HG03175 (cell line): Measurements from ENCODE around the gene KAZN.
"Not testable (repeated sequence)": the region's sequence is repeated elsewhere in the genome, so short reads cannot be mapped to it uniquely, and the experiment has no call there.

Experiments
- ATAC-seq: cut with Tn5 transposase; IDR thresholded peaks from one replicate; pipeline ENCODE4 v1.9.1; 2021; ENCODE audit warnings: mild to moderate bottlenecking, moderate library complexity; ENCODE audit not compliant: unreplicated experiment

KAZN gene

DNA sequence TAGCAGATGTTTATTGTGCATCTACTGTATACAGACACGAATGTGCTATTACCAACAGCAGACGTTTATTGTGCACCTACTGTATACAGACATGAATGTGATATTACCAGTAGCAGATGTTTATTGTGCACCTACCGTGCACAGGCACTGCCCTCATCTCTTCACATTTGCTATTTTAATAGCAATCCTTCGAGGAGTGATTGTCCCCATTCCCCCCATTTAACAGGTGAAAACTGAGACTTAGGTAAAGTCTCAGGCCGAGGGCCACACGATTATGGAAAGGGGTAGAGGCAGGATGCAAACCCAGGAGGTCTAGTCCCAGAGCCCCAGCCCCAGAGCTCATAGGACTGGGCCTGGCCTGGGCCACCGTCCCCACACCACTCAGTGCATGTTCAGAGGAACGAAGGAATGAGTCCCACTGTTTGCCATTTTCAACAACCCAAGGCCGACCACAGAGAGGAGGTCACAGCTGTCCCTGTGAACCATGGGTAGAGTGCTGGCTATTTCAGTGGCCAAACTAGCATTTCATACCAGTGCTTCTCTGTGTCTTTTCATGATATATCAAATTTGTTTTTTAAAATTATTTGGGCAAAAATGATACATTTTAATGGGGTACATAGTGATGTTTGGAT is 440.6 kb downstream of the KAZN start:
- no peak for ATAC-seq

GRCh38 chr1:15039901-15040300 is 441.4 kb downstream of the KAZN start:
- no peak for ATAC-seq

GRCh38 chr1:15040685-15041084 is 442.2 kb downstream of the KAZN start:
- not testable (repeated sequence) for ATAC-seq

DNA sequence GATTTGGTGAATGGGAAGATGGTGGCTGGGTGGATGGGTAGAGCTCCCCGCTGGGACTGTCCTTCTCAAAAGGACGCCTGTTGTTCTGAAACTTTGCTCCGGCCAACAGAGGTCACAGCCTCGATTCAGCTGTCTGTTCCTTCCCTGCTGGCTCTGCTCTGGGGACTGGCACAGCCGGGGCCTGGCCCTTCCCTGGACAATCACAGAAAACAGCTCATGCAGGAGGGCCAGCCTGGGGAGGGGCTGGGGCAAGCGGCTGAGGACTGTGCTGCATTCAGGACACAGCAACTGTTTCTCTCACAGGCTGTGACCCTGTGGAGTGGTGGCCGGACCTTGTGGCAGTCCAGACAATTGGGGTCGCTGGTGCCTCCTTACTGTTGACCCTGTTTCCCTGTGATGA is 444.4 kb downstream of the KAZN start:
- ATAC-seq: no peak

GRCh38 chr1:15043934-15044333 is 445.4 kb downstream of the KAZN start:
- no peak for ATAC-seq

DNA sequence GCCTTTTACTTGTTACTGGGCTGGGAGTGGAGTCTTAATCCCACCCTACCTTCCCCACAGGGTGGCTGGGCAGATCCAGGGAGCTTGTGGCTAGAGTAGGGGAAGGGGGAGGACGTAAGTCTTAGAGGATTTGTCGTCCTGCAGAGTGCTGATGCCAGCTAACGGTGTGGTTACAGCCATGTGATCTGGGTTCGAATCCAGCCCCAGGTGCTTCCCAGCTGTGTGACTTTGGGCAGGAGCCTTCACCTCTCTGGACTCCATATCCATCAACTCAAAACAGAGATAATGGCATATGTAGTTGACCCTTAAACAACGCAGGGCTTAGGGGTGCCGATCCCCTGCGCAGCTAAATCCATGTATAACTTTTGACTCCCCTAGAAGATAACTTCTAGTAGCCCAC is 446.6 kb downstream of the KAZN start:
- ATAC-seq: no peak

DNA sequence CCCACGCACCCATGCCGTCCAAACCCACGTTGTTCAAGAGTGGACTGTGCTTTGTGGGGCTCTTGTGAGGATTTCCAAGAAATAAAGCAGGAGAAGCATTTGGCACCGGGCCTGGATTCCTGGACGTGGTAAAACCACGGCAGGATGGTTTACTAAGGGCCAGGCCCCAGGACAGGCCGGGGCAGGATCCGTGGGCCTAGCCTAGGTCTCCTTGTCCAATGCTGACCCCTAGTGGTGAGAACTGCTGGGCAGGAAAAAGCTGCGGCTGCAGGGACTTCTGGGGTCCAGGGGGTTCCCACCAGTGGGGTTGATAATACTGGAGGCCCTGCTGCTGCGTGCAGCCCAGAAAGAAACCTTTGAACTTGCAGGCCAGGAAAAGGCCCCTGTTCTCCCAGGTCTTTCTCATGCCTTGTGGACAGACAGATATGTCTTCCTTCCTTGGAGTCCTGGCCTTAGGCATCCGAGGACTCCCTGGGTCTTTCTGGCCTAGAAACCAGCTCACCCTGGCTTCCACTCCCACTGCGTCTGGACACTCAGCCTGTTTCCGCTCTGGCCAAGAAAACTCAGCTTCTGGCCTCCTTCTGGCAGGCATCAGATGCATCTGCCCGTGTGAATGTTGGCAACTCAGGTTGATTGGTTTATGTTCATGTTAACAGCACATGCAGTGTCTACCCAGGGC is 448.1 kb downstream of the KAZN start:
- no peak for ATAC-seq

- ATAC-seq: no peak
Observed at GRCh38 chr1:15047237-15047636, 448.8 kb downstream of the KAZN start.

DNA sequence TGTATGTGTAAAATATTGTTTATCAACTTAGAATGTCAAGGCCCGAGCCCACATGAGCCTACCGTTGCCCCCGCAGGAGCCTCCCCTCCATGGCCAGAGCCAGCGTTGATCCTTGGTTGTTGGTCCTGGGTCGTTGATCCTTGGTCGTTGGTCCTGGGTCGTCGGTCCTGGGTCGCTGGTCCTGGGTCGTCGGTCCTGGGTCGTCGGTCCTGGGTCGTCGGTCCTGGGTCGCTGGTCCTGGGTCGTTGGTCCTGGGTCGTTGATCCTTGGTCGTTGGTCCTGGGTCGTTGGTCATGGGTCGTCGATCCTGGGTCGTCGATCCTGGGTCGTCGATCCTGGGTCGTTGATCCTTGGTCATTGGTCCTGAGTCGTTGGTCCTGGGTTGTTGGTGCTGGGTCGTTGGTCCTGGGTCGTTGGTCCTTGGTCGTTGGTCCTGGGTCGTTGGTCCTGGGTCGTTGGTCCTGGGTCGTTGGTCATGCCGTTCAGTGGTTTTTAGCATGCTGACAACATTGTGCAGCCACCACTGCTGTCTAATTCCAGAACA is 450.0 kb downstream of the KAZN start:
- ATAC-seq: no peak

DNA sequence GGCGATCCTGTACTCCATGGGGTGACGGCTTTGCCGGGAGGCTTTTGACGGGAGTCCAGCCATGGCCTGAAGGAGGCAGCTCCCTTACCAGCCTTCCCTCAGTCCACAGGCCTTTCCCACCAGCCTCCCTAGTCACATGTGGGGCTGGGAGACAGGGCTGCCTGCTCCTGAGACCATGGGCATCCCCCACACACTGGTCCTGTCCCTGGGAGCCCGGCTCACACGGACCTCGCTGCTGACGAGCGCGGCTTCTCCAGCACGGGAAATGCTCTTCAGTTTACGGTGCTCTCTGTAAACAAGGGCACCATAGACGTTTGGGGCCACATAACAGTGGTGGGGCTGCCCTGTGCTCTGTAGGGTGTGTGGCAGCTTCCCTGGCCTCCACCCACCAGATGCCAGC is 450.6 kb downstream of the KAZN start:
- no peak for ATAC-seq

- ATAC-seq: no peak
Observed at GRCh38 chr1:15051882-15052528, 453.5 kb downstream of the KAZN start.

GRCh38 chr1:15053153-15053552 is 454.7 kb downstream of the KAZN start:
- no peak for ATAC-seq

DNA sequence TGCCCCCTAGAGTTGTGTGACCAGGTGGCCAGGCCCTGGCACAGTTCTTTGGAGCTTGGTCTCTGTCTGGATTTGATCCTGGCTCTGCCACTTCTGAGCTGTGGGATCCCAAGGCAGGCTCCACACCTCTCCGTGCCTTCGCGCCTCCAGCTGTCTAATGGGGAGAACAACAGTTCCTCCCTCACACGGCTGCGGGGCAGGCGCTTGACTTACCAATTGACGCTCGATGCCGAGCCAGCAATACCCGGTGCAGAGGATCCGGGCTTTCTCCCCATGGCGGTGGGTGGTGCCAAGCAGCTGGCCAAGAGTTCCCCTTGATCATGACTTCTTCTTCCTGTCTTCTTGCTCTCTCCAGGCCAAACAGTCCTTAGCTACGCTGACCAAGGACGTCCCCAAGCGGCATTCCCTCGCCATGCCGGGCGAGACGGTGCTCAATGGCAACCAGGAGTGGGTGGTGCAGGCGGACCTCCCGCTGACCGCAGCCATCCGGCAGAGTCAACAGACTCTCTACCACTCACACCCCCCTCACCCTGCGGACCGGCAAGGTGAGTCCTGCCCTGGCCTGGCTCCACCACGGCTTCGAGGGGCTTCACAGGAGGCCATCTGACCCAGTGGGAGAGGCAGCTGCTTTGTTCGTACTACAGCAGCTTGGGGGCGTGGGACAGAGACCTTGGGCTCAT is 457.4 kb downstream of the KAZN start:
- ATAC-seq: no peak

DNA sequence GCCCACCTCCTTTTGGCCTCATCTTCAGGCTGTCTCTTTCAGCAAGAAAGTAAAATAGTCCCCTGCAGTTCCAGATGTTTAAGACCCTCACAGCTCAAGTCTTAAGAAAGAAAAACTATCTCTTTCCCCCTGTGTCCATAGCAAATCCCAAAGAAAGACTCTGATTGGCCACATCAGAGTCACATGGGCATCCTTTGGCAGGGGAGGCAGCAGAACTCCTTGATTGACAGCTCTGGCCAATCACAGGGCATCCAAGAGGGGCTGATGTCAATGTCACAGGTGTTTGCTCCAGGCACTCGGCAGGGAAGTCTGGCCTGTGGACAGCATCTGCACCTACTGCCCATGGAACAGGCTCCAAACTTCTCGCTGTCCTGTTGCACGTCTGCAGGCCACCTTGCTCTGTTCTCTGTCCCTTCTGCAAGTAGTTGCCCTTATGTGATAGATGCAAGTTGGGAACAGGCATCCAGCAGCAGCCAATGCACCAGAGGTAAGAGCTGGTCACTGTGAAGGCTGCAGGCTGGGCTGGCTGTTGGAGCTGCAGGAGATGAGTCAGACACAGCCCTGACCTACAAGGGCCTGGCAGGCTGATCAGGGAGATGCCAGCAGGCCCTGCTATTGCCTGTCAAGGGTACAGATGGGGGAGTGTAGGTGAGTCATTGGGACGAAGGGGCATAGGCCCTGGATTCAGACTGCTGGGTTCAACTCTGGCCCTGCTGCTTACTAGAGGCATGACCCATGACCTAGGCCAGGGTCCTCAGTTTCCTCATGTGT is 458.2 kb downstream of the KAZN start:
- ATAC-seq: no peak

- ATAC-seq: no peak
Observed at GRCh38 chr1:15057834-15058233, 459.3 kb downstream of the KAZN start.

DNA sequence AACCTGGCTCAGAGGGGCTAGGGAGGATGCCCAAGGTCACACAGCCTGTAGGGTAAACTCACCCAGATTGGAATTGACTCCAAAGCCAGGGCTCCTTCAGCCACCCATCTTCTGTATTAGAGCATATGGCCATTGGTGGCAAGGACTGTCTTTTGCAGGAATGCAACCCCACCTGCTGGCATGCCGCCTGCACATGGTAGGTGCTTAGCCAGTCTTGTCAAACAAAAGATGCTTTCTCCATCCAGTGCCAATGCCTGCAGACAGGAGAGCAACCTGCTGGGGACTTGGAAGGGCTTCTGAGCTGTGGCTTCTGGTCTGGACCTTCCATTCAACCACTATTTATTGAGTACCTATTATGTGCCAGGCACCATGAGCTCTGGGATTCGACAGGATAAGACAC is 459.8 kb downstream of the KAZN start:
- ATAC-seq: no peak

DNA sequence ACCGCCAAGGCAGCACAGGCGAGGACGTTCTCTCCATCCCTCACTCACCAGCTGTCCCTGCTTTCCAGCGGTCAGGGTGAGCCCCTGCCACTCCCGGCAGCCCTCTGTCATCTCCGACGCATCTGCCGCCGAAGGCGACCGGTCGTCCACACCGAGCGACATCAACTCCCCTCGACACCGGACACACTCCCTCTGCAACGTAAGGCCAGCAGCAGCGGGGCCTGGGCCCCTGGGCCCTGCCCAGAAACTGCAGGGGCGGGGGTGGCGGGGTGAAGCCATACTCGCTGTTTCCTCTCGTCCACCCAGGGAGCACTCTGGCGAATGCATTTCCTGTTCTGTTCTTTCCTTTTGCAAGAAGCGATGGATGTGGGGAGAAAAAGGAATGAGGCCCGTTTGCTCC is 461.6 kb downstream of the KAZN start:
- ATAC-seq: no peak

DNA sequence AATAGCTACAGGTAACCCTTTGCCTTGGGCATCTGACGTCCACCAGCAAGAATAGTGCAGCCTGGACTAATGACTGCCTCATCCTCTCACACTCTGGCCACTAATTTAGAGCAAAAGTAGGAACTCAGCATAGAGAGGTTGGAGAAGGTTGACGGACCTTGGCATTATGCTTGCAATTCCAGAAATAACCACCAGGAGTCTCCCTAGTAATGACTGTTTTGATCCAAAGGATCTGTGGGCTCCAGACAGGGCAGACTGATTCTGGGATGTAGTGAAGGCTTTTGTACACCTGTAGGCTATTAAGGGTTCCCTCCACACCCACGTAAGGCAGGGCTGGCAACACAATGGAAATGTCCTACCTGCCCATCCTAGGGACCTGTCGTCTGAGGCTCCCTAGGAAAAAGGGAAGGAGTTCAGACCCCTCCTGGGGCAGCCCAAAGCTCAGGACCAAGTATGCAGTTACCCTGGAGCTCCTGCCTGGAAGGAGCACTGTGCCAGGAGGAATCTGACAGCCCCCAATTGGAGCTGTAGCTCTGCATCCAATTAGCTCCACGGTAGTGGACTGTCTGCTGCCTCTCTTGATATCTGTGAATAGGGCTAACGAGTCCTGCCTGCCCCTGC is 464.1 kb downstream of the KAZN start:
- ATAC-seq: no peak

GRCh38 chr1:15063346-15063745 is 464.9 kb downstream of the KAZN start:
- no peak for ATAC-seq

DNA sequence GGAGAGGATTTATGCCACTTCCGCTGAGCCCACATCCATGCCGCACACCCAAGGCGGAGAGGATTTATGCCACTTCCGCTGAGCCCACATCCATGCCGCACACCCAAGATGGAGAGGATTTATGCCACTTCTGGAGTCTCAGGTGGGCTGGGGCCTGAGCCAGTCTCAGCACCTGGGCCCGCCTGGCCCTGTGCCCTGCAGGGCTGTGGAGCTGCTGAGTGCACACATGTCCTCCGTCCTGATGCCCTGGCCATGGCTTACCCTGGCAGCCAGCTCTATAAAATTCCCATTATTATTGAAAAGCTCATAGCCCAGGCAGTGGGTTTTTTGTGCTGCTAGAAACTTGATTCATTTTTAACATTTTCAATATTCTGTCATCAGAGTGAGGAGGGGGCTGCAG is 465.3 kb downstream of the KAZN start:
- ATAC-seq: no peak
